Cerebellar nuclear complex (tissue), 1 donor: ENCODE measurements around the gene METTL22.

Experiments
- DNase-seq, 2 experiments: peaks; one replicate each; lab custom pipeline; 2025; lab: John Stamatoyannopoulos, UW

METTL22 gene

GRCh38 chr16:8621572-8622314 lies at the start of gene METTL22:
Gene METTL22, plus strand, starts transcription at chr16:8621698. Its CDS starts 3,968 bp downstream, at chr16:8625666.
- DNase-seq: peak in 1 of 2 experiments; percentile 46

GRCh38 chr16:8572063-8572918 lies 49.2 kb upstream of the METTL22 start:
- no peak for DNase-seq

- DNase-seq: no peak
Observed at GRCh38 chr16:8572919-8573724, 48.4 kb upstream of the METTL22 start.

GRCh38 chr16:8575399-8575798 lies 46.1 kb upstream of the METTL22 start:
- no peak for DNase-seq

GRCh38 chr16:8576141-8577004 lies 45.1 kb upstream of the METTL22 start:
- no peak for DNase-seq

GRCh38 chr16:8577678-8578304 lies 43.7 kb upstream of the METTL22 start:
- no peak for DNase-seq

- no peak for DNase-seq
Observed at GRCh38 chr16:8579559-8579958, 41.9 kb upstream of the METTL22 start.

GRCh38 chr16:8581831-8582580 lies 39.5 kb upstream of the METTL22 start:
- DNase-seq: no peak

- no peak for DNase-seq
Observed at GRCh38 chr16:8583199-8583598, 38.3 kb upstream of the METTL22 start.

GRCh38 chr16:8583732-8584131 lies 37.8 kb upstream of the METTL22 start:
- no peak for DNase-seq

- no peak for DNase-seq
Observed at GRCh38 chr16:8585041-8585440, 36.5 kb upstream of the METTL22 start.

GRCh38 chr16:8585857-8586256 lies 35.6 kb upstream of the METTL22 start:
- DNase-seq: no peak

GRCh38 chr16:8587065-8587464 lies 34.4 kb upstream of the METTL22 start:
- DNase-seq: no peak

- no peak for DNase-seq
Observed at GRCh38 chr16:8588682-8589056, 32.8 kb upstream of the METTL22 start.

GRCh38 chr16:8589057-8589899 lies 32.2 kb upstream of the METTL22 start:
- DNase-seq: no peak

- no peak for DNase-seq
Observed at GRCh38 chr16:8589900-8590688, 31.4 kb upstream of the METTL22 start, which contains the start of gene TMEM114. Gene TMEM114, minus strand, starts transcription at chr16:8590511. Its CDS starts 673 bp downstream, at chr16:8589838.

GRCh38 chr16:8590811-8591210 lies 30.7 kb upstream of the METTL22 start:
- DNase-seq: no peak

- no peak for DNase-seq
Observed at GRCh38 chr16:8591451-8591850, 30.0 kb upstream of the METTL22 start.
